Measurements from ENCODE around the gene WWP2.

DNA sequence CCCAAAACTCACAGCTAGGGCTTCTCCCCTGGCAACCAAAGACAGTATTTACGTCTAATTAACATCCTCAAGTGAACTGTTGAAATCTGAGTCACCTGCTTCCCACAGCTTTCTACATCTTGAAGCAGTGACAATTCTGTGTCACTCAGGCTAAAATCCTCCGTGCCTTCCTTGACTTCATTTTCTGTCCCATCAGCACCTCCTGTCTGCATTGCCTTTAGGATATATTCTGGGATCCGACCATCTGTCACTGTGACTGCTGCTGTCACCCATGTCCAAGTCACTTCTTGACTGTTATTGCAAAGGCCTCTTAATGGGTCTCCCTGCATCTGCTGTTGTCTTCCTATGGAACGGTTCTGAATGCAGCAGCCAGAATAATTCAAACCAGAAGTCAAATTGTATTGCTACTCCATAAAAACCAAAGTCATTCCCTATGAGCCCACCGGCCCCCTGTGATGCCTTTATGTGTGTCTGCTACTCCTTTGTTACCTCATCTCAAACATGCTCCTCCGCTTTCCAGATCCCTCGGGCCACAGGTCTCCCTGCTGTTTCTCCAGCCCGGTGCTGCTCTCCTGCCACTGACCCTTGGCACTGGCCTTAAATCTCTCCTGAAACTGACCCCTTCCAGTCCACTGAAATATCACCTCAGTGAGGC, 56.9 kb downstream of the WWP2 start:
- TF ChIP-seq, protein P1, sequence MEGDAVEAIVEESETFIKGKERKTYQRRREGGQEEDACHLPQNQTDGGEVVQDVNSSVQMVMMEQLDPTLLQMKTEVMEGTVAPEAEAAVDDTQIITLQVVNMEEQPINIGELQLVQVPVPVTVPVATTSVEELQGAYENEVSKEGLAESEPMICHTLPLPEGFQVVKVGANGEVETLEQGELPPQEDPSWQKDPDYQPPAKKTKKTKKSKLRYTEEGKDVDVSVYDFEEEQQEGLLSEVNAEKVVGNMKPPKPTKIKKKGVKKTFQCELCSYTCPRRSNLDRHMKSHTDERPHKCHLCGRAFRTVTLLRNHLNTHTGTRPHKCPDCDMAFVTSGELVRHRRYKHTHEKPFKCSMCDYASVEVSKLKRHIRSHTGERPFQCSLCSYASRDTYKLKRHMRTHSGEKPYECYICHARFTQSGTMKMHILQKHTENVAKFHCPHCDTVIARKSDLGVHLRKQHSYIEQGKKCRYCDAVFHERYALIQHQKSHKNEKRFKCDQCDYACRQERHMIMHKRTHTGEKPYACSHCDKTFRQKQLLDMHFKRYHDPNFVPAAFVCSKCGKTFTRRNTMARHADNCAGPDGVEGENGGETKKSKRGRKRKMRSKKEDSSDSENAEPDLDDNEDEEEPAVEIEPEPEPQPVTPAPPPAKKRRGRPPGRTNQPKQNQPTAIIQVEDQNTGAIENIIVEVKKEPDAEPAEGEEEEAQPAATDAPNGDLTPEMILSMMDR (IDR thresholded peaks at IDR 0.05; ENCODE audit: poor library complexity) = no peak
- TF ChIP-seq EZH2phosphoT487 (IDR thresholded peaks at IDR 0.05; ENCODE audit: low read depth, severe bottlenecking, unreplicated experiment) (no peak), EZH2 (IDR thresholded peaks at IDR 0.05; ENCODE audit: borderline replicate concordance) (no peak)
